ENCODE results near the gene ZSWIM1. TPM values are rescaled to one million over a fixed set of nuclear protein-coding genes. Genes with fewer than 3 reads are reported as not detected.

Gene ZSWIM1
- total and polyA plus RNA-seq, 2 of the 8 experiments (the other 6 are each of a cell fraction or from before 2014, with no cell fraction given): 14.1 to 15.6 TPM

- TF ChIP-seq CHD7 (IDR thresholded peaks at IDR 0.05; ENCODE audit: insufficient replicate concordance, low read length) (no peak), CTBP2 (IDR thresholded peaks at IDR 0.05; ENCODE audit: borderline replicate concordance, insufficient read depth, insufficient read length, low read length) (no peak), CTCF (IDR thresholded peaks at IDR 0.05; ENCODE audit: control extremely low read depth in 1 of 3, insufficient read depth in 1 of 3, low read depth in 1 of 3, low read length in 3 of 3) (no peak), CREB1 (IDR thresholded peaks at IDR 0.05) (no peak), ASH2L (IDR thresholded peaks at IDR 0.05; ENCODE audit: low read length) (no peak), TAF7 (optimal IDR thresholded peaks at IDR 0.05; ENCODE audit: borderline replicate concordance, low read depth, low read length) (no peak), RAD21 (IDR thresholded peaks at IDR 0.05 in 1 of 2, conservative IDR thresholded peaks at IDR 0.05 in 1 of 2; ENCODE audit: low read depth in 2 of 2, low read length in 2 of 2) (no peak), HDAC6 (IDR thresholded peaks at IDR 0.05; ENCODE audit: low read depth, low read length) (no peak)
Observed at GRCh38 chr20:45918182-45918737, 37.2 kb downstream of the ZSWIM1 start (continued).

All from H1 (cell line).